Head of caudate nucleus (tissue), 42 donors: ENCODE data around the gene INTS4.
"Not testable (repeated sequence)": the region's sequence is repeated elsewhere in the genome, so short reads cannot be mapped to it uniquely, and the experiment has no call there.

ENCODE experiments used
- DNase-seq, 42 donors: peaks; one replicate each; pipeline versions ENCODE4 v3.0.0 to v3.0.0-alpha.2; 2020 to 2021; ENCODE audit warnings: mixed read lengths in 7 of 42
- intact Hi-C: fragments of 100-400 bp; cut with DNase I; formaldehyde crosslinking; loops from one replicate; pipeline ENCODE4 v1.15.0; 2022

Gene INTS4

GRCh38 chr11:78025378-78025777, 30.9 kb upstream of the INTS4 start:
- no peak for DNase-seq
- intact Hi-C loops: no loop called here

GRCh38 chr11:78023426-78023825, 29.0 kb upstream of the INTS4 start:
- no peak for DNase-seq
- intact Hi-C loops: no loop called here

- intact Hi-C loops: no loop called here
- DNase-seq: no peak
Observed at GRCh38 chr11:78022397-78023396, 28.2 kb upstream of the INTS4 start, which contains the start of gene KCTD14. KCTD14 (minus strand) TSS chr11:78023276; CDS start chr11:78023249, 27 bp downstream.

- intact Hi-C loops: no loop called here
Observed at GRCh38 chr11:78021611-78022010, 27.1 kb upstream of the INTS4 start.

GRCh38 chr11:78020246-78020645, 25.8 kb upstream of the INTS4 start:
- no peak for DNase-seq
- intact Hi-C loops: no loop called here

More at GRCh38 chr11:78021611-78022010, 27.1 kb upstream of the INTS4 start:
- no peak for DNase-seq

- intact Hi-C loops: no loop called here
- no peak for DNase-seq
Observed at GRCh38 chr11:78019808-78020207, 25.3 kb upstream of the INTS4 start.

- intact Hi-C loops: no loop called here
- no peak for DNase-seq
Observed at GRCh38 chr11:78015878-78016277, 21.4 kb upstream of the INTS4 start.

GRCh38 chr11:78014937-78015520, 20.6 kb upstream of the INTS4 start:
- DNase-seq, intact Hi-C loops: not testable (repeated sequence)

- no peak for DNase-seq
- intact Hi-C loops: no loop called here
Observed at GRCh38 chr11:78011301-78011700, 16.8 kb upstream of the INTS4 start.

- DNase-seq: no peak
- intact Hi-C loops: no loop called here
Observed at GRCh38 chr11:78010755-78011154, 16.3 kb upstream of the INTS4 start.

- intact Hi-C loops: no loop called here
- no peak for DNase-seq
Observed at GRCh38 chr11:78010304-78010703, 15.8 kb upstream of the INTS4 start.

GRCh38 chr11:78009062-78009461, 14.6 kb upstream of the INTS4 start:
- intact Hi-C loops: no loop called here
- DNase-seq: no peak

GRCh38 chr11:78000193-78000592, 5.7 kb upstream of the INTS4 start:
- intact Hi-C loops: no loop called here
- DNase-seq: peak in 34 of 42 donors; percentile 11 to 79 (median 50)

- intact Hi-C loops: loop anchor here (10.0 kb wide), 1 partner anchor 425 kb away; no protein-coding TSS in a partner anchor
- no peak for DNase-seq
Observed at GRCh38 chr11:77999446-78000030, 5.1 kb upstream of the INTS4 start.

- intact Hi-C loops: loop anchor here (2.0 to 10.0 kb wide), 3 partner anchors 53 to 431 kb away; partner anchors contain the start of genes AAMDC and RSF1
- peak in 3 of 42 donors; percentile 11 to 14 (median 13) for DNase-seq
Observed at GRCh38 chr11:77993902-77994301, 566 bp downstream of the INTS4 start.

- DNase-seq: peak in 10 of 42 donors; percentile 13 to 60 (median 40)
- intact Hi-C loops: loop anchor here (10.0 kb wide), 1 partner anchor 434 kb away; no protein-coding TSS in a partner anchor
Observed at GRCh38 chr11:77990981-77991380, 3.5 kb downstream of the INTS4 start.

- intact Hi-C loops, DNase-seq: not testable (repeated sequence)
Observed at GRCh38 chr11:77986456-77986855, 8.0 kb downstream of the INTS4 start.

GRCh38 chr11:77981346-77981947, 13.0 kb downstream of the INTS4 start:
- peak in 1 of 42 donors; percentile 52 for DNase-seq
- intact Hi-C loops: no loop called here

- no peak for DNase-seq
- intact Hi-C loops: no loop called here
Observed at GRCh38 chr11:77968337-77968736, 26.1 kb downstream of the INTS4 start.
